HFFc6 (cell line): Measurements from ENCODE around the gene APRT. TPM values are rescaled to one million over a fixed set of nuclear protein-coding genes. Genes with fewer than 3 reads are reported as not detected.

Experiments
- DNase-seq: peaks from one replicate; pipeline ENCODE4 v3.0.0-alpha.2; 2018
- H3K27ac Mint-ChIP-seq: 2 replicates; pipeline ENCODE4 v1.8.0; 2020; ENCODE audit warnings: mild to moderate bottlenecking, mixed read lengths
- H3K27me3 Mint-ChIP-seq: 2 replicates; pipeline ENCODE4 v1.8.0; 2021; ENCODE audit warnings: mild to moderate bottlenecking, moderate library complexity, mixed read lengths; ENCODE audit not compliant: insufficient read depth
- H3K36me3 Mint-ChIP-seq: 2 replicates; pipeline ENCODE4 v1.8.0; 2021; ENCODE audit warnings: low read depth, mixed read lengths
- H3K4me1 Mint-ChIP-seq: 2 replicates; pipeline ENCODE4 v1.8.0; 2020; ENCODE audit warnings: low read depth, mixed read lengths
- H3K4me3 Mint-ChIP-seq: 2 replicates; pipeline ENCODE4 v1.8.0; 2020; ENCODE audit warnings: mild to moderate bottlenecking, moderate library complexity, mixed read lengths
- H3K9me3 Mint-ChIP-seq: 2 replicates; pipeline ENCODE4 v1.8.0; 2020; ENCODE audit warnings: mild to moderate bottlenecking, mixed read lengths
- total RNA-seq, 6 experiments: library from RNA; stranded (reverse); fragmentation: NEBNext Ultra II Directional; extraction: Animal tissue kit (Norgen Biotek cat#: 25700); gene quantifications; 2 replicates in 1 of 6; 3 replicates in 5 of 6; pipeline ENCODE4 v1.2.3, GENCODE V29; 2021
- TF ChIP-seq, protein P1 (sequence below): fragments of 200-600 bp; sonication (generic); IDR thresholded peaks from 2 replicates; pipeline ENCODE4 v1.5.0; 2021; ENCODE audit warnings: antibody characterized with exemption, mild to moderate bottlenecking

The APRT gene
- total RNA-seq, 6 experiments from 2014 or later, result 123 to 163 (median 130) TPM

DNA sequence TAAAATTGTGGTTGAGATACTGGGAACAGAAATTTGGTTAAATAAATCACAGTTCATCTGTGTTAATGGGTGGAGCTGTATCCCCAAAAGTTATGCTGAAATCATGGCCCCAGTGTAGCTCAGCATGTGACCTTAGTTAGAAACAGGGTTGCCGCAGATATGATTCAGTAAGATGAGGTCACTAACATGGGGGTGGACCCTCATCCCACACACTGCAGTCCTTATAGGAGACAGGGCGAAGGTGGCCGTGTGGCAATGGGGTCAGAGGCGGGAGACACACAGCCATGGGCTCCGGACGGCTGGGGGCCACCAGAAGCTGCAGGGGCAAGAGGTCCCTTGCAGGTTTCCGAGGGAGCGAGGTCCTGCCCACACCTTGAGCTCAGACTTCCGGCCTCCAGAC is 34.4 kb upstream of the APRT start:
- Mint-ChIP-seq H3K27ac (no peak overlapping the region), H3K4me1 (no peaks in the 10 kb centered on the region), H3K36me3 (no peaks in the 10 kb centered on the region), H3K9me3 (no peaks in the 10 kb centered on the region), H3K4me3 (no peak overlapping the region), H3K27me3 (no peaks in the 10 kb centered on the region; the same call in none of the 2 replicates)
- TF ChIP-seq, protein P1, sequence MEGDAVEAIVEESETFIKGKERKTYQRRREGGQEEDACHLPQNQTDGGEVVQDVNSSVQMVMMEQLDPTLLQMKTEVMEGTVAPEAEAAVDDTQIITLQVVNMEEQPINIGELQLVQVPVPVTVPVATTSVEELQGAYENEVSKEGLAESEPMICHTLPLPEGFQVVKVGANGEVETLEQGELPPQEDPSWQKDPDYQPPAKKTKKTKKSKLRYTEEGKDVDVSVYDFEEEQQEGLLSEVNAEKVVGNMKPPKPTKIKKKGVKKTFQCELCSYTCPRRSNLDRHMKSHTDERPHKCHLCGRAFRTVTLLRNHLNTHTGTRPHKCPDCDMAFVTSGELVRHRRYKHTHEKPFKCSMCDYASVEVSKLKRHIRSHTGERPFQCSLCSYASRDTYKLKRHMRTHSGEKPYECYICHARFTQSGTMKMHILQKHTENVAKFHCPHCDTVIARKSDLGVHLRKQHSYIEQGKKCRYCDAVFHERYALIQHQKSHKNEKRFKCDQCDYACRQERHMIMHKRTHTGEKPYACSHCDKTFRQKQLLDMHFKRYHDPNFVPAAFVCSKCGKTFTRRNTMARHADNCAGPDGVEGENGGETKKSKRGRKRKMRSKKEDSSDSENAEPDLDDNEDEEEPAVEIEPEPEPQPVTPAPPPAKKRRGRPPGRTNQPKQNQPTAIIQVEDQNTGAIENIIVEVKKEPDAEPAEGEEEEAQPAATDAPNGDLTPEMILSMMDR, result no peak
- DNase-seq, result no peak

DNA sequence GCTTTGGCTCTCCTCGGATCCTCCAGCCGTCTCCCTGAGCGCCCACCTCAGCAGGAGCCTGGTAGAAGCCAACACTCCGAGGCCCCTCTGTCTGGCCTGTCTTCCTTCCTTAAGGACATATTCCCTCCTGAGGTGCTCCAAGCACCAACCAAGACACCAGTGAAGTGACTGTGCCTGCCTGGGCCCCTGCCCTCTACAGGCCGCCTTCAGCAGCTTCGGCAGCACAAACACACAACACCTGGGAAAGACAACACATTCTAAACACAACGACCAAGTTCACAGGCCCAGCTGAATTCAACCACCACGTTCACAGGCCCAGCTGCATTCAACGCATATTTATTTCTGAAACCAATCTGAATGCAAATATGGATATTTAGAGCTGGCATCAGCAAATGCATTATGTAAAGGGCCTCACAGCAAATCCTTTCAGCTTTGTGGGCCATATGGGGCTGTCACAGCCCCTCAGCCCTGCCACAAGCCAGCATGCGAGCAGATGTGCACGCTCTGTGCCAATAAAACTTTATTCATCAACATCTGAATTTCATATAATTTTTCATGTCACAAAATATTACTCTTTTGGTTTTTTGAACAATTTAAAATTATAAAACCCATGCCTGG is 32.8 kb upstream of the APRT start:
- H3K27me3 Mint-ChIP-seq, result no peaks in the 10 kb centered on the region; the same call in none of the 2 replicates
- no peak overlapping the region for H3K4me3 Mint-ChIP-seq
- H3K9me3 Mint-ChIP-seq, result no peaks in the 10 kb centered on the region
- TF ChIP-seq, protein P1, result peak; percentile 13; the same call in 1 of the 2 replicates
- no peak overlapping the region for H3K27ac Mint-ChIP-seq
- DNase-seq, result no peak
- no peaks in the 10 kb centered on the region for H3K36me3 Mint-ChIP-seq
- H3K4me1 Mint-ChIP-seq, result no peaks in the 10 kb centered on the region

DNA sequence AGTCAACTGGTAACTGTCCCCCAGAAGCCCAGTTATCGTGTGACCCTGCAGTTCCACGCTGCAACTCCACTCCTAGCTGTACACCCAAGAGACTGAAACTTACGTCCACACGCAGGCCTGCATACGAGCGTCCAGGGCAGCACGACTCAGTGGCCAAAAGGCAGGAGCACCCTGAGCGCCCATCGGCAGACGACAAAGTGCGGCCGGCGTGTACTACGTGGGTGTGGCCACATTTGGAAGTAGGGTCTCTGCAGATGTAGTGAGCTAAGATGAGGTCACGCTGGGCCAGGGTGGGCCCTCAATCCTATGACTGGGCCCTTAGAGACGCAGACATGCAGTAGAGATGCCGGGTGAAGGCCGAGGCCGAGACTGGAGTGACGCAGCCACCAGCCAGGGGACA is 31.5 kb upstream of the APRT start:
- TF ChIP-seq, protein P1, result no peak
- no peak for DNase-seq
- no peaks in the 10 kb centered on the region for H3K4me1 Mint-ChIP-seq
- H3K27me3 Mint-ChIP-seq, result no peaks in the 10 kb centered on the region; the same call in none of the 2 replicates
- no peak overlapping the region for H3K27ac Mint-ChIP-seq
- H3K36me3 Mint-ChIP-seq, result no peaks in the 10 kb centered on the region
- no peaks in the 10 kb centered on the region for H3K9me3 Mint-ChIP-seq
- H3K4me3 Mint-ChIP-seq, result no peak overlapping the region

DNA sequence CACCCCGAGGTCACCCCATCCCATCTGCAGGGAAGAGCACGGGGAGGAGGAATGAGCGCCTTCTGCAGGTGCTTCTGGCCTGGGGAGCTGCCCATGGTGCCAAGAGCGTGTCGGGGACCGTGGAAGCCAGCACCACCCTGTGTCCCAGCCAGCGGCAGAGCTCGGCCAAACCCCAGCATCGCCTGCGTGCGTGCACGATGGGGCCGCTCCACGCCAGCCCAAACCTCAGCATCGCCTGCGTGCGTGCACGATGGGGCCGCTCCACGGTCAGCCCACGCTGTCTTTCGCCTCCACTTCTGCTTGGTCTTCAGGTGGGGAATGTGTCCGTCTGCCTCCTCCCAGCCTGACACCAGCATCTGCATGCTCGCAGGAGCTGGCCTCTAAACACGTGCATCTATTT is 31.1 kb upstream of the APRT start:
- H3K4me1 Mint-ChIP-seq, result no peaks in the 10 kb centered on the region

DNA sequence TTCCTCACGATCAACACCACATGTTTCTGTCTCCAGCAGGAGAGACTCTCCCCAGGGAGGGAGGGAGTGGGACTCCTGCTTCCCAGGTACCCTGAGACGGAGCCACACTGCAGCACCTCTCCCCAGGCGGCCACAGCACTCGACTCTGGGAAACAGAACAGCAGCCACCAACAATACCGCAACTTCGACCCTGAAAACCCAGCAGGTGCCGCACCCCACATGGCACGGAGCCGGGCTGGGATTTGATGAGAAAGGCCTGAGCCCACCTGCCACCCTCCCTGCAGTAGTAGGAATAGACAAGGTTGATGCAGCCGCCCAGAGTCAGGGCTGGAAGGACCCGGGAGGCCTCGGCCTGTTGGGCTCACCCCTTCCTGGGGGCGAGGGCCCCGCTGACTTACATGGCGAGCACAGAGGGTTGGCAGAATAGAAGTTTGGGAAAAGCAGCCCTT is 30.6 kb upstream of the APRT start:
- Mint-ChIP-seq H3K4me1 (no peaks in the 10 kb centered on the region), H3K36me3 (no peaks in the 10 kb centered on the region), H3K27ac (no peak overlapping the region), H3K4me3 (no peak overlapping the region), H3K27me3 (no peaks in the 10 kb centered on the region; the same call in none of the 2 replicates), H3K9me3 (no peaks in the 10 kb centered on the region)
- TF ChIP-seq, protein P1, result no peak
- no peak for DNase-seq

More for the DNA sequence above, 31.1 kb upstream of the APRT start:
- TF ChIP-seq, protein P1, result no peak
- H3K27ac Mint-ChIP-seq, result no peak overlapping the region
- no peaks in the 10 kb centered on the region for H3K36me3 Mint-ChIP-seq
- no peak for DNase-seq
- no peaks in the 10 kb centered on the region for H3K9me3 Mint-ChIP-seq
- no peak overlapping the region for H3K4me3 Mint-ChIP-seq
- no peaks in the 10 kb centered on the region; the same call in none of the 2 replicates for H3K27me3 Mint-ChIP-seq
